NT2/D1 (cell line): ENCODE data around the gene ZHX3.
"Not testable (repeated sequence)": the region's sequence is repeated elsewhere in the genome, so short reads cannot be mapped to it uniquely, and the experiment has no call there.

Source experiments
- DNase-seq: peaks from one replicate; pipeline ENCODE4 v3.0.0-alpha.2; 2011; ENCODE audit warnings: low read depth, low spot score
- H3K27me3 ChIP-seq: 2 replicates; pipeline ENCODE4 v1.6.0; 2011; ENCODE audit warnings: mild to moderate bottlenecking; ENCODE audit not compliant: insufficient read length, insufficient read depth
- H3K36me3 ChIP-seq: 2 replicates; pipeline ENCODE4 v1.6.1; 2011; ENCODE audit warnings: mild to moderate bottlenecking, low read length, mixed read lengths; ENCODE audit not compliant: insufficient read depth, insufficient read length
- H3K4me1 ChIP-seq: 2 replicates; pipeline ENCODE4 v1.5.1; 2011; ENCODE audit not compliant: insufficient read depth, insufficient read length
- H3K4me3 ChIP-seq: 2 replicates; pipeline ENCODE4 v1.5.1; 2011; ENCODE audit warnings: low read depth; ENCODE audit not compliant: insufficient read length
- H3K9ac ChIP-seq: 2 replicates; pipeline ENCODE4 v1.6.0; 2011; ENCODE audit warnings: low read depth; ENCODE audit not compliant: insufficient read length
- H3K9me3 ChIP-seq: 2 replicates; pipeline ENCODE4 v1.5.1; 2011; ENCODE audit warnings: mild to moderate bottlenecking, low read length; ENCODE audit not compliant: insufficient read depth
- SUZ12 ChIP-seq: IDR thresholded peaks from 2 replicates; pipeline ENCODE4 v1.6.1; 2011; ENCODE audit not compliant: insufficient read length, insufficient read depth; ENCODE audit errors: extremely low read depth
- YY1 ChIP-seq: IDR thresholded peaks from 2 replicates; pipeline ENCODE4 v1.6.1; 2011; ENCODE audit not compliant: insufficient read length, insufficient read depth
- ZNF274 ChIP-seq: IDR thresholded peaks from 2 replicates; pipeline ENCODE4 v1.6.1; 2011; ENCODE audit warnings: mild to moderate bottlenecking, low read depth, low read length

ZHX3 gene

GRCh38 chr20:41245086-41245707 lies 72.3 kb downstream of the ZHX3 start:
- H3K36me3 ChIP-seq, result no peaks in the 10 kb centered on the region
- DNase-seq, result peak; percentile 63
- TF ChIP-seq ZNF274 (no peak), YY1 (no peak), SUZ12 (no peak)
- no peak overlapping the region for H3K9ac ChIP-seq
- H3K9me3 ChIP-seq, result no peaks in the 10 kb centered on the region
- H3K27me3 ChIP-seq, result no peaks in the 10 kb centered on the region
- H3K4me1 ChIP-seq, result no peaks in the 10 kb centered on the region
- H3K4me3 ChIP-seq, result no peak overlapping the region

GRCh38 chr20:41242807-41243206 lies 74.7 kb downstream of the ZHX3 start:
- H3K4me3 ChIP-seq, result no peak overlapping the region
- no peaks in the 10 kb centered on the region for H3K36me3 ChIP-seq
- no peak for DNase-seq
- H3K4me1 ChIP-seq, result no peaks in the 10 kb centered on the region
- no peaks in the 10 kb centered on the region for H3K9me3 ChIP-seq
- no peak overlapping the region for H3K9ac ChIP-seq
- no peaks in the 10 kb centered on the region for H3K27me3 ChIP-seq
- TF ChIP-seq ZNF274 (no peak), YY1 (no peak), SUZ12 (no peak)

GRCh38 chr20:41242352-41242751 lies 75.2 kb downstream of the ZHX3 start:
- H3K27me3 ChIP-seq, result no peaks in the 10 kb centered on the region
- H3K36me3 ChIP-seq, result no peaks in the 10 kb centered on the region
- no peak for DNase-seq
- no peaks in the 10 kb centered on the region for H3K9me3 ChIP-seq
- no peak for TF ChIP-seq YY1
- TF ChIP-seq SUZ12, result no peak
- no peak for TF ChIP-seq ZNF274
- H3K4me3 ChIP-seq, result no peak overlapping the region
- H3K9ac ChIP-seq, result no peak overlapping the region
- H3K4me1 ChIP-seq, result no peaks in the 10 kb centered on the region

- not testable (repeated sequence) for H3K4me3 ChIP-seq, H3K9me3 ChIP-seq, DNase-seq, H3K9ac ChIP-seq, H3K36me3 ChIP-seq, H3K4me1 ChIP-seq, H3K27me3 ChIP-seq
These were observed 80.3 kb downstream of the ZHX3 start for GRCh38 chr20:41237233-41237632.

- not testable (repeated sequence) for H3K9ac ChIP-seq, H3K36me3 ChIP-seq, H3K27me3 ChIP-seq, DNase-seq, H3K9me3 ChIP-seq, H3K4me1 ChIP-seq, H3K4me3 ChIP-seq
These were observed 80.7 kb downstream of the ZHX3 start for GRCh38 chr20:41236818-41237217.

GRCh38 chr20:41234546-41234945 lies 83.0 kb downstream of the ZHX3 start:
- DNase-seq, result no peak
- no peaks in the 10 kb centered on the region for H3K36me3 ChIP-seq
- no peak overlapping the region for H3K4me3 ChIP-seq
- TF ChIP-seq SUZ12 (no peak), YY1 (no peak), ZNF274 (no peak)
- H3K27me3 ChIP-seq, result no peaks in the 10 kb centered on the region
- no peaks in the 10 kb centered on the region for H3K9me3 ChIP-seq
- no peak overlapping the region for H3K9ac ChIP-seq
- no peaks in the 10 kb centered on the region for H3K4me1 ChIP-seq

- Histone ChIP-seq H3K36me3 (no peaks in the 10 kb centered on the region), H3K27me3 (no peaks in the 10 kb centered on the region), H3K4me1 (no peaks in the 10 kb centered on the region), H3K4me3 (no peak overlapping the region), H3K9me3 (no peaks in the 10 kb centered on the region), H3K9ac (no peak overlapping the region)
- no peak for TF ChIP-seq SUZ12
- no peak for TF ChIP-seq ZNF274
- no peak for TF ChIP-seq YY1
- no peak for DNase-seq
These were observed 83.5 kb downstream of the ZHX3 start for GRCh38 chr20:41234041-41234440.
